Superior temporal gyrus (tissue), 1 donor: ENCODE results near the gene SPRED1.

Source experiments
- DNase-seq: peaks from one replicate; pipeline ENCODE4 v3.0.0-alpha.2; 2016; ENCODE audit errors: extremely low spot score

The SPRED1 gene

GRCh38 chr15:38281031-38281430 lies 28.4 kb downstream of the SPRED1 start:
- no peak for DNase-seq

- no peak for DNase-seq
Observed at GRCh38 chr15:38283010-38283409, 30.4 kb downstream of the SPRED1 start.

DNA sequence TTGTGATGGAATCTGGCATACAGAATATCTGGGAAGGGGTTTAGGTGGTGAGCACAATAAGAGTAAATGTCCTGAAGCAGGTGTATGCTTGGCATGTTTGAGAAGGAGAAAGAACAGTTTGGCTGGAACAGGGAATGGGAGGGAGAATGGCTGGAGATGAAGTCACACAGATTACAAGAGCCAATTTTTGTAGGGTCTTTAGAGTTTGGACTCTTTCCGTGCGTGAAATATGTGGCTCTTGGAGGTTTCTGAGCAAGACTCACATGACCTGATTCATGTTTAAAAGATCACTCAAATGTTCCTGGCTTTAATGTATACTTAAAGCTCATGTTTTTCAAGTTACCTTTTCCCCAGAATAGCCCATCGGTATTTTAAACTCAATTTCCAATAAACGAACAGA lies 32.8 kb downstream of the SPRED1 start:
- no peak for DNase-seq

DNA sequence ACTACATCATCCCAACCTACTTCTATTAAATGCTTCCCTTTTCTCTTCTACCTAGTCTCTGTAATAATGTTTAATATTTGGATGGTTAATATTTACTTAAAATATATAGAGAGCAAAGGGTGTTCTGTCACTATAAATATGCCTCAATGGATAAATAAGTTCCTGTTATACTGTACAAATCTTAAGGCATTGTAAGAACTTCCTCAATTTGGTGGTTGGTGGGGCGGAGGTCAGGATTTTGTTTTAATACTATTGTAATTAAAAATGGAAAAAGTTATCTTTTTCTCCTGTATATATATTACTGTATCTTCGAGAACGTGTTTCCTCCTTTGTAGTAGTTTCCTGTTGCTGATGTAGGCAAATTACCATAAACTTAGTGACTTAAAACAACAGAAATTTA lies 41.5 kb downstream of the SPRED1 start:
- no peak for DNase-seq

DNA sequence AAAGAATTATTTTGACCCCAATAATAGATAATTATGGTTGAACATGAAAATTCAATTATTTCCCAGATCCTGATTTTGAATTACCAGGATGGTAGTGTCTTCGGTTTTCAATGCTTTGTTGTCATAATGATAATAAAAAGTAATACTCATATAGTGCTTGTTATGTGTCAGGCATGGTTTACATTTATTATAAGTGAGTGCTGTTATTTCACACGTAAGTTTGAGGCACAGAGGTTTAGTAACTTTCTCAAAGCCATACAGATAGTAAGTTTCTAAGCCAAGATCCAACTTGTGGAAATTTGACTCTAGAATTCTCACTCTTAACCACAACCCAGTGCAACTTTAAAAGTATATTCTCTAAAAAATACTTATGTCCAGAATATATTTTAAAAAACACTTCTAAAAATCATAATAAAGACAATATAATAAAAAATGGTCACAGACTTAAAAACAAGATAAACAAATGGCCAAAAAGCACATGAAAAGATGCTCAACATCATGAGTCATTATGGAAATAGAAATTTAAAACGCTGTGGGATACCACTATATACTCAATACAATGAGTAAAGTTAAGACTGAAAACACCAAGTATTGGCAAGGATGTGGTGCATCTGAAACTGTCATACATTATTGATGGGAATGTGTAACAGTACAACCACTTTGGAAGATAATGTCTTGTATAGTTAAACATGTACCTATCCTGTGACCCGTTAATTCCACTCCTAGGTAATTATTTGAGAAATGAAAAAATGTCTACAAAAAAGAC lies 45.2 kb downstream of the SPRED1 start:
- no peak for DNase-seq

DNA sequence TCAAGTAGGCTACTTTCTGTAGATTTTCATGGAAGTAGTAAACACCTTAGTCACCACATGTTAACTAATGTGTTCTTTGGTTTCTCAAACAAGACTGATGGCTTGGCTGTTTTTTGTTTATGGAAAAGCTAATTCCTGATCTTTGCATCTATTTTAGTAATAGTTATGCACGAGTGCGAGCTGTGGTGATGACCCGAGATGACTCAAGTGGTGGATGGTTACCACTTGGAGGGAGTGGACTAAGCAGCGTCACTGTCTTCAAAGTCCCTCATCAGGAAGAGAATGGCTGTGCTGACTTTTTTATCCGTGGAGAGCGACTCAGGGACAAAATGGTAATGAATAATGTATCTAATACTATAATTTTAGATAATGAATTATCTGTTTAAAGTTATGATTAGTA lies 46.6 kb downstream of the SPRED1 start:
- DNase-seq, result no peak

GRCh38 chr15:38300395-38300794 lies 47.8 kb downstream of the SPRED1 start:
- no peak for DNase-seq

DNA sequence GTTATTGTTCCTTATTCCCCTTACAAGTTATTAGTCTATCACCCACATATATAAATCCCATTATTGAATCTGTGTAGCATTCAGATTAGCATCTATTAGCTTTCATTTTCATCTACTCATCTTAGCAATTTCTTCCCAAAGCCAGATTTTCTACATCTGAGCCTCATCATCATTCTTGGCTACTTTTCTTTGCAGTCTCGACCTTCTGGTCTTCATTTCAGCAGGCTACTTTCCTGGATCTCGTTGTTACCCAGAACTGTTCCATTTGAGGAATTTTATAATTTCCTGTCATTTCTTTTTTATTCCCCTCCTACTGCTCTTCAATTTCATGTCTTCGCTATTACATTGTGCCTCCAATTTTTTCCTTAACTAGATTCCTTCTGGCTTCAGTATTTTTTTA lies 51.8 kb downstream of the SPRED1 start:
- DNase-seq, result no peak

- DNase-seq, result no peak
Observed at GRCh38 chr15:38307251-38307650, 54.6 kb downstream of the SPRED1 start.

DNA sequence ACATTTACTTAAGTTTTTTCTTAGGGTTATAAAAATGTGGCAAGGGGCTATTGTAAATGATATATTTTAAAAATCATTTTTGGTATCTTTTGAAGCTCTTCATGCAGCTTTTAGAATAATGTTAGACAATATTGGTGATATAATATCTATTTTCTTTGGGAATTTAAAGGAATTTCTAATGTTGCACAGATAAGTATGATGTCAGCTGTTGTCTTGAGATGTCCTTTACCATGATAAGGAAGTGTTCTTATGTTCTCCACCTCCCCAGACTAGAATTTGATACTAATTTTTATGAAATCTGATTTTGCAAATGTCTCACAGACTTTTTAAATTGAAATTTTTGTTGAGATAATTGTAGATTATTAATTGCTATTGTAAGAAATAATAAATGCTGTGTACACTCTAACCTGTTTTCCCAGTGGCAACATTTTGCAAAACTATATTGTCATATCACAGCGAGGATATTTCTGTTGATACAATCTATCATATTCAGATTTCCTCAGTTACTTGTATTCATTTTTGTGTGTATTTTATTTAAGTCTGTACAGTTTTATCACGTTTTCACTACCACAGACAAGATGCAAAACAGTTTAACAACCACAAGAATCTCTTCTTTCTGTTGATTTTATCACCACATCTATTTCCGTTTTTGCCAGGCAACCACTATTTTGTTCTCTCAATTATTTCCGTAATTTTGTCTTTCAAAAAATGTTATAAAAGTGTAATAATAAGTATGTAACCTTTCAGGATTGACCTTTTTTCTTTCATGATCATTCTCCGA lies 55.4 kb downstream of the SPRED1 start:
- DNase-seq, result no peak

- DNase-seq, result no peak
Observed at GRCh38 chr15:38308797-38309196, 56.2 kb downstream of the SPRED1 start.

- no peak for DNase-seq
Observed at GRCh38 chr15:38312190-38312589, 59.6 kb downstream of the SPRED1 start.

GRCh38 chr15:38316311-38316710 lies 63.7 kb downstream of the SPRED1 start:
- DNase-seq, result no peak

GRCh38 chr15:38320181-38320580 lies 67.5 kb downstream of the SPRED1 start:
- DNase-seq, result no peak

GRCh38 chr15:38320866-38321265 lies 68.2 kb downstream of the SPRED1 start:
- no peak for DNase-seq

DNA sequence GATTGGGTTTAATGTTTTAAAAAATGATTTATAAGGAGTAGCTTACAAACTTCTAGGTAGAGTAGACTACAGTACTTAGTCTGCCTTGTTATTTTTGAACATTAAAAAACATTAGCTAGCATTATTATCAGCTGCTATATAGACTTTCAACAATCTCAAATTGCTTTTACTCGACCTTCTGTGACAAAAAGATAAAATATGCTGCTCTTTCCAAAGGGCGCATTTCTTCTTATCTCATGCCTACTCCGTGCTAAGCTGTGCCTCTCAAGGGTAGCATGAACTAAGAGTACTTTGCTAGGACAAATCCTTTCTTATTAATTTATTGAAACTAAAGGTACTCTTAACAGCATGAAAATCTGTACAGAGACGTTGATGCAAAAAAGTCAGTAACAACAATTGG lies 71.3 kb downstream of the SPRED1 start:
- DNase-seq, result no peak

GRCh38 chr15:38324939-38325647 lies 72.5 kb downstream of the SPRED1 start:
- DNase-seq, result no peak

- no peak for DNase-seq
Observed at GRCh38 chr15:38325648-38325990, 73.0 kb downstream of the SPRED1 start.

DNA sequence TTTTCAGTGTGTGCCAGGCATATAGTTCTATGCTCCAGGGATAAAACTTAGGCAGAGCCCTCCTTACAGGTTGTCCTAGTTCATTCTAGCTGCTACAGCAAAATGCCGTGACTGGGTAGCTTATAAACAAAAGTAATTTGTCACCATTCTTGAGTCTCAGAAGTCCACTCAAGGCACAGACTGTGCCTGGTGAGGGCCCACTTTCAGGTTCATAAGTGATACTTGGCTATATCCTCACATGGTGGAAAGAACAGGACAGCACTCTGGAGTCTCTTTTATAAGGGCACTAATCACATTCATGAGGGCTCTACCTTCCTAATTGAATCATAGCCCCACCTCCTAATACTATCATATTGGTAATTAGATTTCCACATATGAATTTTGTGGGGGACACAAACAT lies 80.1 kb downstream of the SPRED1 start:
- DNase-seq, result no peak

DNA sequence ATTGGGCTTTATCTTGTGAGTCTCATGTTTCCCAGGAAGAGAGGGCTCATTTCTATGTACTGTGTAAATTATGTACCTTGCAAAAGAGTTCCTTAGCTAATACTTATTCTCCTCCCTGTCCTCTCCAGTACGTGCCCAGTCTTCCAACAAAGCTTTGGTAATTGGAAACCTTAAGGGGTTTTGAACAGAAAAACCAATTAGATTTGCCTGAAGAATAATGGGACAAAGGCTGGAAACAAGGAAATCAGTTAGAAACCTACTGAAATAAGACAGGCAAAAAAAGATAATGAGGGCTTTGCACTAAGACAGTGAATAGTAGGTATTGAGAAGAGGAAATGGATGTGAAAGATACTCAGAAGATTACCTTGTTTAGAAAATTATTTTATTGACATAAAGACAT lies 82.5 kb downstream of the SPRED1 start:
- no peak for DNase-seq

DNA sequence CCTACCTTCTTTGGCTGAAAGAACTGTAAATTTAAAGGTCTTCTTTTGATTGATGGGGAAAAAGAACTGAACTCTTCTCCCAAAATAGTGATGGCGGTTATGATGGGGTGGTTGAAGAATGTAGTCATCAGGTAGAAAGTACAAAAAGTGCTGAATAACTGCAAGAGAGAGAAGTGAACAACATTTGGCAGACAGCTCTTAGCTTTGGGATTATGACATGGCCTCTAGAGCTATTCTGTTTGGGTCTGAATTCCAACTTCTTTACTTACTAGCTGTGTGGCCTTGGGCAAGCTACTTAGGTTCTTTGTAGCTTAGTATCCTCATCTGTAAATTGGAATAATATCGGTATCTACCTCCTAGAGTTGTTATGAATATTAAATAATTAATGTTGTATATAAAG lies 91.7 kb downstream of the SPRED1 start:
- no peak for DNase-seq

DNA sequence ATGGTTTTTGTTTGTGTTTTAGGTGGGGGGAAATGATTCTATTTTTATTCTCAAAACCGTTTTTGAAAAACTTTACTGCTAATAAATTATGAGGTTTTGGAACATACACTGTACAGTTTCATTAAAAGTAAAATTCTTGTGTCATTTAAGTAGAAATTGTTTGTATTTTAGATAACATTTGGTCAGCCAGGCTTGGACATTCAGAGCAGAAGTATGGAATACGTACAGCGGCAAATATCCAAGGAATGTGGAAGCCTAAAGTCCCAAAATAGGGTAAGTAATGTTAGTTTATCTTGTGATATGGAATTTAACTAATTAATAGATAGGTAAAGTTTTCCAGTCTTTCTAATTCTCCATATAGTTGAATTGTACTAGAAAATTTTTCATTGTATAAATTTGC lies 96.6 kb downstream of the SPRED1 start:
- no peak for DNase-seq

GRCh38 chr15:38351466-38351865 lies 98.8 kb downstream of the SPRED1 start:
- no peak for DNase-seq
